ENCODE results near the gene FHIT.
"Not testable (repeated sequence)": the region's sequence is repeated elsewhere in the genome, so short reads cannot be mapped to it uniquely, and the experiment has no call there.

FHIT gene

GRCh38 chr3:60696428-60697125, 554.7 kb downstream of the FHIT start:
- H3K27ac ChIP-seq = no peak overlapping the region
- DNase-seq (ENCODE audit: low read depth, low spot score) = no peak

GRCh38 chr3:60675424-60675823, 575.8 kb downstream of the FHIT start:
- no peak for DNase-seq (ENCODE audit: low read depth, low spot score)
- H3K27ac ChIP-seq = no peak overlapping the region

- H3K27ac ChIP-seq = no peak overlapping the region
- DNase-seq (ENCODE audit: low read depth, low spot score) = no peak
Observed at GRCh38 chr3:60674870-60675269, 576.4 kb downstream of the FHIT start.

- H3K27ac ChIP-seq = no peak overlapping the region
- DNase-seq (ENCODE audit: low read depth, low spot score) = no peak
Observed at GRCh38 chr3:60673123-60673522, 578.1 kb downstream of the FHIT start.

GRCh38 chr3:60672337-60672736, 578.9 kb downstream of the FHIT start:
- H3K27ac ChIP-seq; DNase-seq (ENCODE audit: low read depth, low spot score): not testable (repeated sequence)

GRCh38 chr3:60669636-60670035, 581.6 kb downstream of the FHIT start:
- DNase-seq (ENCODE audit: low read depth, low spot score) = no peak
- no peak overlapping the region for H3K27ac ChIP-seq

GRCh38 chr3:60660026-60660425, 591.2 kb downstream of the FHIT start:
- no peak for DNase-seq (ENCODE audit: low read depth, low spot score)

GRCh38 chr3:60659098-60659497, 592.2 kb downstream of the FHIT start:
- no peak for DNase-seq (ENCODE audit: low read depth, low spot score)
- H3K27ac ChIP-seq = no peak overlapping the region

More at GRCh38 chr3:60660026-60660425, 591.2 kb downstream of the FHIT start:
- H3K27ac ChIP-seq = no peak overlapping the region

- no peak overlapping the region for H3K27ac ChIP-seq
- DNase-seq (ENCODE audit: low read depth, low spot score) = no peak
Observed at GRCh38 chr3:60657972-60658371, 593.3 kb downstream of the FHIT start.

GRCh38 chr3:60652829-60653228, 598.4 kb downstream of the FHIT start:
- DNase-seq (ENCODE audit: low read depth, low spot score) = no peak
- H3K27ac ChIP-seq = no peak overlapping the region

GRCh38 chr3:60651799-60652198, 599.5 kb downstream of the FHIT start:
- H3K27ac ChIP-seq = no peak overlapping the region
- DNase-seq (ENCODE audit: low read depth, low spot score) = no peak

GRCh38 chr3:60650171-60650570, 601.1 kb downstream of the FHIT start:
- DNase-seq (ENCODE audit: low read depth, low spot score) = no peak
- H3K27ac ChIP-seq = no peak overlapping the region

- H3K27ac ChIP-seq = no peak overlapping the region
- no peak for DNase-seq (ENCODE audit: low read depth, low spot score)
Observed at GRCh38 chr3:60645801-60646200, 605.5 kb downstream of the FHIT start.

GRCh38 chr3:60643831-60644230, 607.4 kb downstream of the FHIT start:
- DNase-seq (ENCODE audit: low read depth, low spot score) = no peak
- no peak overlapping the region for H3K27ac ChIP-seq

- no peak for DNase-seq (ENCODE audit: low read depth, low spot score)
- H3K27ac ChIP-seq = no peak overlapping the region
Observed at GRCh38 chr3:60641354-60641753, 609.9 kb downstream of the FHIT start.

- no peak overlapping the region for H3K27ac ChIP-seq
- DNase-seq (ENCODE audit: low read depth, low spot score) = no peak
Observed at GRCh38 chr3:60636846-60637245, 614.4 kb downstream of the FHIT start.

- H3K27ac ChIP-seq = no peak overlapping the region
- DNase-seq (ENCODE audit: low read depth, low spot score) = no peak
Observed at GRCh38 chr3:60633644-60634043, 617.6 kb downstream of the FHIT start.

- no peak for DNase-seq (ENCODE audit: low read depth, low spot score)
- no peak overlapping the region for H3K27ac ChIP-seq
Observed at GRCh38 chr3:60631509-60631908, 619.7 kb downstream of the FHIT start.

- DNase-seq (ENCODE audit: low read depth, low spot score) = no peak
- H3K27ac ChIP-seq = no peak overlapping the region
Observed at GRCh38 chr3:60630953-60631352, 620.3 kb downstream of the FHIT start.

- DNase-seq (ENCODE audit: low read depth, low spot score) = no peak
- no peak overlapping the region for H3K27ac ChIP-seq
Observed at GRCh38 chr3:60629816-60630215, 621.4 kb downstream of the FHIT start.

GRCh38 chr3:60622349-60622748, 628.9 kb downstream of the FHIT start:
- H3K27ac ChIP-seq = no peak overlapping the region
- DNase-seq (ENCODE audit: low read depth, low spot score) = no peak

- H3K27ac ChIP-seq = no peak overlapping the region
- no peak for DNase-seq (ENCODE audit: low read depth, low spot score)
Observed at GRCh38 chr3:60617188-60617587, 634.1 kb downstream of the FHIT start.

All from epithelial cell of prostate (primary cell).